GM23248 (cell line): Measurements from ENCODE around the gene CLDN18.

ENCODE experiments used
- EZH2 ChIP-seq: fragments of 200-600 bp; sonication (generic); IDR thresholded peaks from 2 replicates; pipeline ENCODE4 v1.6.1; 2018; ENCODE audit warnings: antibody characterized with exemption, mild to moderate bottlenecking; ENCODE audit not compliant: insufficient read depth, poor library complexity, severe bottlenecking
- EZH2phosphoT487 ChIP-seq: fragments of 200-600 bp; sonication (generic); IDR thresholded peaks from 2 replicates; pipeline ENCODE4 v1.6.1; 2018; ENCODE audit warnings: antibody characterized with exemption, moderate library complexity, mild to moderate bottlenecking, low read depth; ENCODE audit not compliant: insufficient read depth

DNA sequence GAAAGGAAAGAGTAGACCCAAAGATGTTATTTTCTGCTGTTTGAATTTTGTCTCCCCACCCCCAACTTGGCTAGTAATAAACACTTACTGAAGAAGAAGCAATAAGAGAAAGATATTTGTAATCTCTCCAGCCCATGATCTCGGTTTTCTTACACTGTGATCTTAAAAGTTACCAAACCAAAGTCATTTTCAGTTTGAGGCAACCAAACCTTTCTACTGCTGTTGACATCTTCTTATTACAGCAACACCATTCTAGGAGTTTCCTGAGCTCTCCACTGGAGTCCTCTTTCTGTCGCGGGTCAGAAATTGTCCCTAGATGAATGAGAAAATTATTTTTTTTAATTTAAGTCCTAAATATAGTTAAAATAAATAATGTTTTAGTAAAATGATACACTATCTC lies 21.6 kb downstream of the CLDN18 start:
- TF ChIP-seq EZH2 (no peak), EZH2phosphoT487 (no peak)
